HFF-Myc (cell line): ENCODE results near the gene PDCD2L.
A peak's percentile ranks its signal among the peaks of the same experiment; 100 is the strongest.

Source experiments
- DNase-seq: peaks from one replicate; pipeline ENCODE4 v3.0.0-alpha.2; 2011; ENCODE audit warnings: low read depth; ENCODE audit errors: extremely low read depth
- H3K4me3 ChIP-seq: replicated peaks from 2 replicates; pipeline ENCODE4 v1.5.1; 2011; ENCODE audit warnings: low read depth, mild to moderate bottlenecking, control low read depth, low read length
- TF ChIP-seq, protein P1 (sequence below): IDR thresholded peaks from 2 replicates; pipeline ENCODE4 v1.5.1; 2012; ENCODE audit warnings: mild to moderate bottlenecking, low read depth, low read length, control low read depth; ENCODE audit errors: missing control alignments

The PDCD2L gene

DNA sequence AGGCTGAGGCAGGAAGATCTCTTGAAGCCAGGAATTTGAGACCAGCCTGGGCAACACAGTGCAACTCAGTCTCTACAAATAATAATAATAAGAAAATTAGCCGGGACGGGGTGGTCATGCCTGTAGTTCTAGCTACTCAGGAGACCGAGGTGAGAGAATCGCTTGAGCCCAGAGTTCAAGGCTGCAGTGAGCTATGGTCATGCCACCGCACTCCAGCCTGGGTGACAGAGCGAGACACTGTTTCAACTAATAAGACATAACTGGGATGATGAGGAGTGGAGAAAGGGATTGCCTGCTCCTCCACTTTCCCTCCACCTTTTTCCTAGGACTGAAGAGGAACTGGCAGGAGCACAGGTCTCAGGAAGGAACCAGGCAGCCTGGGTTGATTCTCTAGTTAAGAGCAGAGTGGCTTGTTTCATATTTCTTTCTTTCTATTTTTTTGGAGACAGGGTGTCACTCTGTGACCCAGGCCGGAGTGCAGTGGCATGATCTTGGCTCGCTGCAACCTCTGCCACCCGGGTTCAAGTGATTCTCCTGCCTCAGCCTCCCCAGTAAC lies 43.8 kb upstream of the PDCD2L start:
- no peak for DNase-seq
- H3K4me3 ChIP-seq: no peak overlapping the region
- TF ChIP-seq, protein P1, sequence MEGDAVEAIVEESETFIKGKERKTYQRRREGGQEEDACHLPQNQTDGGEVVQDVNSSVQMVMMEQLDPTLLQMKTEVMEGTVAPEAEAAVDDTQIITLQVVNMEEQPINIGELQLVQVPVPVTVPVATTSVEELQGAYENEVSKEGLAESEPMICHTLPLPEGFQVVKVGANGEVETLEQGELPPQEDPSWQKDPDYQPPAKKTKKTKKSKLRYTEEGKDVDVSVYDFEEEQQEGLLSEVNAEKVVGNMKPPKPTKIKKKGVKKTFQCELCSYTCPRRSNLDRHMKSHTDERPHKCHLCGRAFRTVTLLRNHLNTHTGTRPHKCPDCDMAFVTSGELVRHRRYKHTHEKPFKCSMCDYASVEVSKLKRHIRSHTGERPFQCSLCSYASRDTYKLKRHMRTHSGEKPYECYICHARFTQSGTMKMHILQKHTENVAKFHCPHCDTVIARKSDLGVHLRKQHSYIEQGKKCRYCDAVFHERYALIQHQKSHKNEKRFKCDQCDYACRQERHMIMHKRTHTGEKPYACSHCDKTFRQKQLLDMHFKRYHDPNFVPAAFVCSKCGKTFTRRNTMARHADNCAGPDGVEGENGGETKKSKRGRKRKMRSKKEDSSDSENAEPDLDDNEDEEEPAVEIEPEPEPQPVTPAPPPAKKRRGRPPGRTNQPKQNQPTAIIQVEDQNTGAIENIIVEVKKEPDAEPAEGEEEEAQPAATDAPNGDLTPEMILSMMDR: no peak

GRCh38 chr19:34362679-34363069 lies 41.5 kb upstream of the PDCD2L start:
- TF ChIP-seq, protein P1: no peak
- no peak overlapping the region for H3K4me3 ChIP-seq
- no peak for DNase-seq

- H3K4me3 ChIP-seq: no peak overlapping the region
- TF ChIP-seq, protein P1: no peak
- DNase-seq: no peak
Measured at GRCh38 chr19:34363094-34363493, 41.1 kb upstream of the PDCD2L start.

DNA sequence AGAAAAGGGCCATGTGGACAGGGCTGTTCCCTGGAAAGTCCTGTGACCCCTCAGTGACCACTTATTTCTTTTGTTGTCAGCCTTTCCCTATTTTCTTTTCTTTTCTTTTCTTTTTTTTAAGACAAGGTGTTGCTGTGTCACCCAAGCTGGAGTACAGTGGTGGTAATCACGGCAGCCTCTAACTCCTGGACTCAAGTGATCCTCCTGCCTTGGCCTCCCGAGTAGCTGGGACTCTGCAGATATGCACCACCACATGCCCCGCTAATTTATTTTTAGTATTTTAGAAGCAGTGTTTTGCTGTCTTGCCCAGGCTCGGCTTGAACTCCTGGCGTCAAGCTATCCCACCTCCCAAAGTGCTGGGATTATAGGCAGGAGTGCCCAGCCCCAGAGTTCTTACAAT lies 40.3 kb upstream of the PDCD2L start:
- DNase-seq: no peak
- TF ChIP-seq, protein P1: no peak
- H3K4me3 ChIP-seq: no peak overlapping the region

GRCh38 chr19:34364462-34364829 lies 39.8 kb upstream of the PDCD2L start:
- H3K4me3 ChIP-seq: peak overlapping the region; percentile 90
- DNase-seq: no peak
- TF ChIP-seq, protein P1: no peak

GRCh38 chr19:34364830-34365462 lies 39.3 kb upstream of the PDCD2L start, which contains the start of gene GPI:
Gene GPI, plus strand, starts transcription at chr19:34365196. Its CDS starts 71 bp downstream, at chr19:34365267.
- DNase-seq: no peak
- TF ChIP-seq, protein P1: no peak
- peak within 1 kb of the TSS; percentile 90 for H3K4me3 ChIP-seq
